Measurements from ENCODE around the gene COL1A1.
A peak's percentile ranks its signal among the peaks of the same experiment; 100 is the strongest.

The COL1A1 gene

GRCh38 chr17:50213026-50214022, 11.9 kb upstream of the COL1A1 start:
- no peak for DNase-seq (ENCODE audit: low read depth)

GRCh38 chr17:50212121-50212843, 10.9 kb upstream of the COL1A1 start:
- peak; percentile 89 for DNase-seq (ENCODE audit: low read depth)

- DNase-seq (ENCODE audit: low read depth) = peak; percentile 84
Observed at GRCh38 chr17:50211249-50212120, 10.1 kb upstream of the COL1A1 start.

GRCh38 chr17:50210240-50211225, 9.1 kb upstream of the COL1A1 start:
- peak; percentile 99 for DNase-seq (ENCODE audit: low read depth)

- peak; percentile 95 for DNase-seq (ENCODE audit: low read depth)
Observed at GRCh38 chr17:50209472-50210239, 8.2 kb upstream of the COL1A1 start.

GRCh38 chr17:50209133-50209471, 7.7 kb upstream of the COL1A1 start:
- no peak for DNase-seq (ENCODE audit: low read depth)

GRCh38 chr17:50208611-50209061, 7.2 kb upstream of the COL1A1 start:
- no peak for DNase-seq (ENCODE audit: low read depth)

- DNase-seq (ENCODE audit: low read depth) = no peak
Observed at GRCh38 chr17:50207792-50208567, 6.5 kb upstream of the COL1A1 start.

- no peak for DNase-seq (ENCODE audit: low read depth)
Observed at GRCh38 chr17:50207315-50207714, 5.9 kb upstream of the COL1A1 start.

- peak; percentile 70 for DNase-seq (ENCODE audit: low read depth)
Observed at GRCh38 chr17:50206604-50207293, 5.3 kb upstream of the COL1A1 start.

- DNase-seq (ENCODE audit: low read depth) = no peak
Observed at GRCh38 chr17:50205963-50206505, 4.6 kb upstream of the COL1A1 start.

- DNase-seq (ENCODE audit: low read depth) = no peak
Observed at GRCh38 chr17:50205111-50205962, 3.9 kb upstream of the COL1A1 start.

GRCh38 chr17:50204431-50204830, 3.0 kb upstream of the COL1A1 start:
- no peak for DNase-seq (ENCODE audit: low read depth)

GRCh38 chr17:50203604-50204345, 2.3 kb upstream of the COL1A1 start:
- peak; percentile 63 for DNase-seq (ENCODE audit: low read depth)

GRCh38 chr17:50203086-50203485, 1.7 kb upstream of the COL1A1 start:
- no peak for DNase-seq (ENCODE audit: low read depth)

- peak; percentile 95 for DNase-seq (ENCODE audit: low read depth)
Observed at GRCh38 chr17:50200457-50201275, 765 bp downstream of the COL1A1 start.

Data from ELR (cell line).